Activated naive CD4-positive, alpha-beta T cell treated with anti-CD3 and anti-CD28 coated beads, Interleukin-2, amount 10 ng/mL, durations not matched to agents 7 days and 5 days (primary cell): ENCODE results near the gene ICA1.

Experiments used
- CTCF ChIA-PET: fragments of 350-600 bp; sonication (Branson Sonifier 250); formaldehyde crosslinking; loops from one replicate; lab custom pipeline; 2021; ENCODE audit warnings: antibody characterized with exemption; lab: Charles Lee
- DNase-seq: peaks from one replicate; pipeline ENCODE4 v3.0.0-alpha.2; 2020
- H3K27ac Mint-ChIP-seq: one replicate; pipeline ENCODE4 v1.8.0; 2021; ENCODE audit warnings: mild to moderate bottlenecking, moderate library complexity, mixed read lengths
- H3K27me3 Mint-ChIP-seq: one replicate; pipeline ENCODE4 v1.8.0; 2021; ENCODE audit warnings: mild to moderate bottlenecking, mixed read lengths
- H3K36me3 Mint-ChIP-seq: one replicate; pipeline ENCODE4 v1.8.0; 2021; ENCODE audit warnings: mixed read lengths
- H3K4me1 Mint-ChIP-seq: one replicate; pipeline ENCODE4 v1.8.0; 2021; ENCODE audit warnings: mixed read lengths
- H3K4me3 Mint-ChIP-seq: one replicate; pipeline ENCODE4 v1.8.0; 2021; ENCODE audit warnings: mild to moderate bottlenecking, moderate library complexity, mixed read lengths
- H3K9me3 Mint-ChIP-seq: one replicate; pipeline ENCODE4 v1.8.0; 2021; ENCODE audit warnings: mixed read lengths

Gene ICA1

DNA sequence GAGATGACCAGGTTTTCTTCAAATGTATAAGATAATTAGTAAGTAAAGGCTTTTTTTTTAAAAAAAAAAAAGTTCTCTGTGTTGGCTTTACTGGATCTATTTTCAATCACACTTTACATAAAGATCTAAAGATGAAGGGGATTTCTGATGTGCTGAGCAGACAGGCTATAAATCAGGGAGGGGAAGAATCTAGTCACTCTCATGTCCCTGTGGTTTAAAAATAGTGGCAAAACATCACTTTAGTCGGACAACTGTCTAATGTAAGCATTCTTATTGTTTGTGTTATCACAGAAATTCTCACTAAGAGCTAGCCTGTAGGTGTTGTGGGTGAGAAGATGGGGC lies 132.7 kb downstream of the ICA1 start:
- CTCF ChIA-PET, result no interaction called here
- peaks cover 92% of the 10 kb centered on the region for H3K4me1 Mint-ChIP-seq

GRCh38 chr7:8128449-8129317 lies 133.3 kb downstream of the ICA1 start:
- Mint-ChIP-seq H3K4me3 (no peak overlapping the region), H3K9me3 (peaks cover 3% of the 10 kb centered on the region), H3K27ac (peak overlapping the region; percentile 60), H3K36me3 (peaks cover 10% of the 10 kb centered on the region), H3K27me3 (no peaks in the 10 kb centered on the region), H3K4me1 (peaks cover 87% of the 10 kb centered on the region)
- DNase-seq, result no peak
- CTCF ChIA-PET, result no interaction called here

More for the DNA sequence above, 132.7 kb downstream of the ICA1 start:
- no peak for DNase-seq
- Mint-ChIP-seq H3K27ac (no peak overlapping the region), H3K4me3 (no peak overlapping the region), H3K9me3 (peaks cover 3% of the 10 kb centered on the region), H3K36me3 (peaks cover 10% of the 10 kb centered on the region), H3K27me3 (no peaks in the 10 kb centered on the region)

DNA sequence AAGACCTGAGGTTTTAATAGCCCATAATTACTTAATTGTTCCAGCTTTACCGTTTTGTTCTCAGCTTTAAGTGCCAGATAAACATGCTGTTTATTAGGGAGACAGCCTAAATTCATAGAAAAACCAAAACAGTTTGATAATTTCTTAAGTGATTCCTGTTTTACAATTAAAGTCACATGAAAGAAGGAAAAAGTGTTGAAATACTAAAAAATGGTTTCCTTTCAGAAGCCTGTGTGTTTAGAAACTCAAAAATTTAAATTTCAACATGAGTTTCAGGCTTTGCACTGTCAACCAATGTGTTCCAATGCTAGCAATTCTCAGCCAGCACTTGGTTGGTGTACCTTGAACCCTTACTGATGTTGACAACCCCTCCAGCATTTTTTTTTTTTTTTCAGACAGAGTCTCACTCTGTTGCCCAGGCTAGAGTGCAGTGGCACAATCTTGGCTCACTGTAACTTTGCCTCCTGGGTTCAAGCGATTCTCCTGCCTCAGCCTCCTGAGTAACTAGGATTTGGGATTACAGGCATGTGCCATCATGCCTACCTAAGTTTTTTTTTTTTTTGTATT lies 135.3 kb downstream of the ICA1 start:
- H3K9me3 Mint-ChIP-seq, result peaks cover 3% of the 10 kb centered on the region
- peak overlapping the region; percentile 20 for H3K4me3 Mint-ChIP-seq
- H3K4me1 Mint-ChIP-seq, result peaks cover 70% of the 10 kb centered on the region
- DNase-seq, result no peak
- H3K36me3 Mint-ChIP-seq, result peaks cover 12% of the 10 kb centered on the region
- CTCF ChIA-PET, result interaction anchor here (0.7 to 1.9 kb wide), 4 partner anchors 8 to 151 kb away, joined by 3 to 8 read pairs (median 3); no protein-coding TSS in a partner anchor
- peaks cover 3% of the 10 kb centered on the region for H3K27me3 Mint-ChIP-seq
- H3K27ac Mint-ChIP-seq, result peak overlapping the region; percentile 99

GRCh38 chr7:8125680-8126444 lies 136.1 kb downstream of the ICA1 start:
- CTCF ChIA-PET, result interaction anchor here (0.5 to 1.9 kb wide), 15 partner anchors 8 to 298 kb away, joined by 3 to 8 read pairs (median 3); no protein-coding TSS in a partner anchor
- H3K4me1 Mint-ChIP-seq, result peaks cover 64% of the 10 kb centered on the region

GRCh38 chr7:8121243-8121642 lies 140.7 kb downstream of the ICA1 start:
- H3K9me3 Mint-ChIP-seq, result peaks cover 3% of the 10 kb centered on the region
- H3K36me3 Mint-ChIP-seq, result peaks cover 10% of the 10 kb centered on the region
- no peak overlapping the region for H3K4me3 Mint-ChIP-seq
- H3K27ac Mint-ChIP-seq, result no peak overlapping the region
- peaks cover 26% of the 10 kb centered on the region for H3K4me1 Mint-ChIP-seq
- no peak for DNase-seq
- CTCF ChIA-PET, result interaction anchor here (1.2 kb wide), 1 partner anchor 70 kb away, joined by 3 read pairs; no protein-coding TSS in a partner anchor
- H3K27me3 Mint-ChIP-seq, result peaks cover 3% of the 10 kb centered on the region

More at GRCh38 chr7:8125680-8126444, 136.1 kb downstream of the ICA1 start:
- Mint-ChIP-seq H3K27ac (peak overlapping the region; percentile 99), H3K27me3 (peaks cover 3% of the 10 kb centered on the region), H3K4me3 (peak overlapping the region; percentile 11), H3K36me3 (peaks cover 15% of the 10 kb centered on the region), H3K9me3 (peaks cover 3% of the 10 kb centered on the region)
- peak; percentile 83 for DNase-seq

GRCh38 chr7:8120390-8121058 lies 141.4 kb downstream of the ICA1 start:
- peaks cover 3% of the 10 kb centered on the region for H3K9me3 Mint-ChIP-seq
- no peak overlapping the region for H3K4me3 Mint-ChIP-seq
- CTCF ChIA-PET, result interaction anchor here (1.2 kb wide), 1 partner anchor 70 kb away, joined by 3 read pairs; no protein-coding TSS in a partner anchor
- peaks cover 3% of the 10 kb centered on the region for H3K27me3 Mint-ChIP-seq
- no peak overlapping the region for H3K27ac Mint-ChIP-seq
- H3K36me3 Mint-ChIP-seq, result peaks cover 10% of the 10 kb centered on the region
- DNase-seq, result no peak
- H3K4me1 Mint-ChIP-seq, result peaks cover 26% of the 10 kb centered on the region

GRCh38 chr7:8119262-8119661 lies 142.7 kb downstream of the ICA1 start:
- H3K4me1 Mint-ChIP-seq, result peaks cover 26% of the 10 kb centered on the region
- H3K4me3 Mint-ChIP-seq, result no peak overlapping the region
- H3K9me3 Mint-ChIP-seq, result no peaks in the 10 kb centered on the region

DNA sequence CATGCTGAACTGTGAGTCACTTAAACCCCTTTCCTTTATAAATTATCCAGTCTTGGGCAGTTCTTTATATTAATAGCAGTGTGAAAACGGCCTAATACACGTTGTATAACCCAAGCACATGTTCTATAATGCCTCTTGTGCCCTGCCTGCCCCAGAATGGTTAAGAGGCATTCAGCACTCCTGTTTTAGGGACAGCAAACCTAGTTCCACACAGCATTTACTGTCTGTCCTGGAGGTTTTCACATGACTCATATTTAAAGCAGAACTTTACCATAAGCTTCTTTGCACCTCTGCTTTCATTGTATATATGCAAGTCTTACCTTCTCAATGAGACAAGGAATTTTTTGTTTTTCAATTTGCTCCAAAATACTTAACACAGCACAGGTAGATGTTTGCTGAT lies 144.8 kb downstream of the ICA1 start:
- CTCF ChIA-PET, result no interaction called here
- no peak for DNase-seq
- Mint-ChIP-seq H3K4me3 (no peak overlapping the region), H3K36me3 (peaks cover 14% of the 10 kb centered on the region), H3K4me1 (peaks cover 29% of the 10 kb centered on the region), H3K27me3 (no peaks in the 10 kb centered on the region), H3K9me3 (peaks cover 2% of the 10 kb centered on the region), H3K27ac (no peak overlapping the region)

More at GRCh38 chr7:8119262-8119661, 142.7 kb downstream of the ICA1 start:
- Mint-ChIP-seq H3K36me3 (peaks cover 11% of the 10 kb centered on the region), H3K27ac (no peak overlapping the region), H3K27me3 (peaks cover 3% of the 10 kb centered on the region)
- no peak for DNase-seq
- CTCF ChIA-PET, result no interaction called here

GRCh38 chr7:8115547-8116402 lies 146.2 kb downstream of the ICA1 start:
- no peak for DNase-seq
- Mint-ChIP-seq H3K27me3 (no peaks in the 10 kb centered on the region), H3K9me3 (peaks cover 2% of the 10 kb centered on the region), H3K36me3 (peaks cover 11% of the 10 kb centered on the region), H3K4me3 (no peak overlapping the region), H3K4me1 (peaks cover 26% of the 10 kb centered on the region), H3K27ac (peak overlapping the region; percentile 35)
- CTCF ChIA-PET, result interaction anchor here (0.8 to 1.7 kb wide), 2 partner anchors 43 to 80 kb away, joined by 3 to 4 read pairs; no protein-coding TSS in a partner anchor

GRCh38 chr7:8114175-8114574 lies 147.8 kb downstream of the ICA1 start:
- CTCF ChIA-PET, result interaction anchor here (1.4 to 1.7 kb wide), 2 partner anchors 11 to 79 kb away, joined by 4 read pairs; no protein-coding TSS in a partner anchor
- no peak overlapping the region for H3K27ac Mint-ChIP-seq
- H3K4me3 Mint-ChIP-seq, result no peak overlapping the region

DNA sequence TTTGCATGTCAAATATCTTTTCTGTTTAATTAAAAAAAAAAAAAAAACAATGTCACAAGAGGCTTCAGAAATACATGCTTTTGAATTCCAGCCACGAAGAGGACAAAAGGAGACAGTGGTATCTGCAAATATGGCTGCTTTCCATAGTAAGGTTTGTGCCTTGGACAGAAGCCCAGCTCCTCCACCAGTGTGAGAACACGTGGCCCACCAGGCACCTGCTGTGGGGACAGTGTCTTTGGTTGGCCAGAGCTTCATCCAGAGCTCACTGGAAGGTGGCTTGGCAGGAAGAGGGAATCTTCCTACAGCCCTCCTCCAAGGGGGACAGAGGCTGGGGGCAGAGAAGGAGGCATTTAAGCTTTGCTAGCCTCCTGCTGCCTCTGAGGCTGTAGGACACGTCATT lies 148.8 kb downstream of the ICA1 start:
- Mint-ChIP-seq H3K36me3 (peaks cover 12% of the 10 kb centered on the region), H3K27me3 (peaks cover 3% of the 10 kb centered on the region), H3K4me3 (no peak overlapping the region), H3K9me3 (peaks cover 2% of the 10 kb centered on the region), H3K4me1 (peaks cover 26% of the 10 kb centered on the region), H3K27ac (no peak overlapping the region)
- CTCF ChIA-PET, result no interaction called here
- DNase-seq, result no peak

More at GRCh38 chr7:8114175-8114574, 147.8 kb downstream of the ICA1 start:
- peaks cover 12% of the 10 kb centered on the region for H3K36me3 Mint-ChIP-seq
- peaks cover 26% of the 10 kb centered on the region for H3K4me1 Mint-ChIP-seq
- H3K27me3 Mint-ChIP-seq, result peaks cover 3% of the 10 kb centered on the region
- peaks cover 2% of the 10 kb centered on the region for H3K9me3 Mint-ChIP-seq
- no peak for DNase-seq

DNA sequence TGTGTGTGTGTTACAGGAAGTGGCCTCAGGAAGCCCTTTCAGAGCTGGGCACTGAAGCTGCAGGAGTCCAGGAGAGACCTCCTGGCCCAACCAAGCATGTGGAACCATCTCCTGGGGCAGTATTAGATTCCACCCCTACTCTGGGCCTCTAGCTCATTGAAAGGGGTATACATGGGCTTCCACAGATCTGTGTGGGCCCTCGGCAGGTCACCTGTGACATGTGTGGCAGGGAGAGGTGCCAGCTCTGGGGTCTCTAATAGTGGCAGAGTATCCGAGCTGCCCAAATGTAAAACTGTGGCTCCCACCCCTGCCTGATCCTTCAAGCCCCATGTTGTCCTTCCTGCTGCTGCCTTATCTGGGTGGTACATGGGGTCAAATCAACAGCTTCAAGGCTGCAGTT lies 149.3 kb downstream of the ICA1 start:
- H3K4me3 Mint-ChIP-seq, result no peak overlapping the region
- H3K36me3 Mint-ChIP-seq, result peaks cover 12% of the 10 kb centered on the region
- H3K27ac Mint-ChIP-seq, result no peak overlapping the region
- DNase-seq, result no peak
- peaks cover 3% of the 10 kb centered on the region for H3K27me3 Mint-ChIP-seq
- peaks cover 2% of the 10 kb centered on the region for H3K9me3 Mint-ChIP-seq
- peaks cover 26% of the 10 kb centered on the region for H3K4me1 Mint-ChIP-seq
- CTCF ChIA-PET, result no interaction called here
